Left renal cortex interstitium (tissue), 4 donors: ENCODE measurements around the gene RABGAP1L. TPM values are rescaled to one million over a fixed set of nuclear protein-coding genes. Genes with fewer than 3 reads are reported as not detected.

Source experiments
- DNase-seq, 4 donors: peaks; one replicate each; pipeline ENCODE4 v3.0.0-alpha.2; 2013; ENCODE audit warnings: low read depth in 4 of 4, low spot score in 2 of 4, missing footprints in 1 of 4
- polyA plus RNA-seq, 4 donors: library from polyadenylated mRNA; unstranded; fragments of 120-200 nt; gene quantifications; one replicate each; pipeline ENCODE4 v1.2.1, GENCODE V29; 2013; ENCODE audit not compliant: insufficient read length in 4 of 4

RABGAP1L gene
- polyA plus RNA-seq, 4 donors = 21.9 to 32.2 (median 26.4) TPM

GRCh38 chr1:174194461-174194860 lies 35.1 kb downstream of the RABGAP1L start:
- no peak for DNase-seq

GRCh38 chr1:174197088-174197487 lies 37.8 kb downstream of the RABGAP1L start:
- no peak for DNase-seq

GRCh38 chr1:174197547-174197946 lies 38.2 kb downstream of the RABGAP1L start:
- no peak for DNase-seq

GRCh38 chr1:174198202-174198601 lies 38.9 kb downstream of the RABGAP1L start:
- DNase-seq = no peak

- no peak for DNase-seq
These were observed 41.4 kb downstream of the RABGAP1L start for GRCh38 chr1:174200746-174201145.

- DNase-seq = no peak
These were observed 45.5 kb downstream of the RABGAP1L start for GRCh38 chr1:174204697-174205308.

- DNase-seq = no peak
These were observed 47.0 kb downstream of the RABGAP1L start for GRCh38 chr1:174206148-174206836.

GRCh38 chr1:174209347-174210187 lies 50.2 kb downstream of the RABGAP1L start:
- DNase-seq = no peak

- DNase-seq = no peak
These were observed 52.2 kb downstream of the RABGAP1L start for GRCh38 chr1:174211486-174211885.

GRCh38 chr1:174215766-174216165 lies 56.4 kb downstream of the RABGAP1L start:
- DNase-seq = no peak

GRCh38 chr1:174217248-174217647 lies 57.9 kb downstream of the RABGAP1L start:
- no peak for DNase-seq

GRCh38 chr1:174217787-174218574 lies 58.7 kb downstream of the RABGAP1L start:
- peak in 2 of 4 donors; percentile 18 to 36 for DNase-seq

GRCh38 chr1:174218983-174219382 lies 59.7 kb downstream of the RABGAP1L start:
- no peak for DNase-seq

GRCh38 chr1:174219606-174220370 lies 60.5 kb downstream of the RABGAP1L start:
- no peak for DNase-seq

- no peak for DNase-seq
These were observed 62.4 kb downstream of the RABGAP1L start for GRCh38 chr1:174221681-174222080.

- DNase-seq = no peak
These were observed 63.0 kb downstream of the RABGAP1L start for GRCh38 chr1:174222166-174222949.

GRCh38 chr1:174224641-174225040 lies 65.3 kb downstream of the RABGAP1L start:
- no peak for DNase-seq

- DNase-seq = no peak
These were observed 66.3 kb downstream of the RABGAP1L start for GRCh38 chr1:174225499-174226204.

- no peak for DNase-seq
These were observed 71.1 kb downstream of the RABGAP1L start for GRCh38 chr1:174230399-174230798.
